Renal pelvis (tissue), 4 donors: ENCODE measurements around the gene RFESD. TPM values are rescaled to one million over a fixed set of nuclear protein-coding genes. Genes with fewer than 3 reads are reported as not detected.

ENCODE experiments used
- DNase-seq: peaks from one replicate; pipeline ENCODE4 v3.0.0-alpha.2; 2013
- polyA plus RNA-seq, 3 donors: library from polyadenylated mRNA; unstranded; fragments of 120-200 nt; gene quantifications; one replicate each; pipeline ENCODE4 v1.2.1, GENCODE V29; 2013; ENCODE audit not compliant: insufficient read length in 3 of 3

Gene RFESD
- polyA plus RNA-seq, 3 donors = 3.6 to 5.6 (median 4.6) TPM

DNA sequence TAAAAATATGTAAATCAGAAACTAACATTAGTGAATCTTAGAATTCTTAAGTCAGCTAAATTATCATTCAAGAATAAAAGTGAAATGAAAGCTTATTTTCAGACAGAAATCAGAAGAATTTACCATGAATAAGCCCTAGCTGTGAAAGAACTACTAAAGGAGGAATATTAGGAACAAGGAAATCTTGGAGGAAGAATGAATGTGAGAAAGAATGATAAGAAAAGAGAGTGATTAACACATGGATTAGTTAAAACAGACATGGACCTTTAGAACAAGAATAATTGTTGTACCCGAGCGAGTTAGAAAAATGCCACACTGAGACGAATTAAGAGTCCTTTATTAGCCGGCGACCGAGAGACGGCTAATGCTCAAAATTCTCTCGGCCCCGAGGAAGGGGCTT is 60.5 kb downstream of the RFESD start:
- no peak for DNase-seq

Other genes starting within 250 kb of the RFESD start
- 10 to 100 TPM; 77.2 to 99.0 (median 90.3) TPM for gene SKIC3, start 91.8 kb upstream of the RFESD start, polyA plus RNA-seq
- gene ARSK, start 91.7 kb upstream of the RFESD start, polyA plus RNA-seq = 10 to 100 TPM; 10.6 to 13.6 (median 11.7) TPM
- gene GPR150, start 26.7 kb upstream of the RFESD start, polyA plus RNA-seq = not detected
- gene SPATA9, start 36.2 kb downstream of the RFESD start, polyA plus RNA-seq = 1 to 10 TPM; 1.0 to 2.4 (median 1.4) TPM
- gene RHOBTB3, start 84.6 kb downstream of the RFESD start, polyA plus RNA-seq = 10 to 100 TPM; 61.3 to 80.2 (median 69.9) TPM
- 10 to 100 TPM; 69.0 to 72.0 (median 71.1) TPM for gene GLRX, start 175.9 kb downstream of the RFESD start, polyA plus RNA-seq